MM.1S (cell line): ENCODE results near the gene PPA2.

ENCODE experiments used
- CTCF ChIP-seq: fragments of 300-600 bp; sonication (generic); IDR thresholded peaks from 2 replicates; pipeline ENCODE4 v1.5.1; 2016; ENCODE audit warnings: antibody characterized with exemption, low read length, mixed read lengths
- EZH2phosphoT487 ChIP-seq: fragments of 300-600 bp; sonication (generic); IDR thresholded peaks from 2 replicates; pipeline ENCODE4 v1.6.1; 2018; ENCODE audit warnings: antibody characterized with exemption, low read length

GRCh38 chr4:105520819-105521790 lies 47.2 kb upstream of the PPA2 start:
- TF ChIP-seq CTCF, result peak; percentile 77
- TF ChIP-seq EZH2phosphoT487, result no peak
